Medulla oblongata (tissue), 1 donor: Measurements from ENCODE around the gene HESX1.

ENCODE experiments used
- DNase-seq: peaks from one replicate; pipeline ENCODE4 v3.0.0-alpha.2; 2015; ENCODE audit errors: extremely low spot score

The HESX1 gene

DNA sequence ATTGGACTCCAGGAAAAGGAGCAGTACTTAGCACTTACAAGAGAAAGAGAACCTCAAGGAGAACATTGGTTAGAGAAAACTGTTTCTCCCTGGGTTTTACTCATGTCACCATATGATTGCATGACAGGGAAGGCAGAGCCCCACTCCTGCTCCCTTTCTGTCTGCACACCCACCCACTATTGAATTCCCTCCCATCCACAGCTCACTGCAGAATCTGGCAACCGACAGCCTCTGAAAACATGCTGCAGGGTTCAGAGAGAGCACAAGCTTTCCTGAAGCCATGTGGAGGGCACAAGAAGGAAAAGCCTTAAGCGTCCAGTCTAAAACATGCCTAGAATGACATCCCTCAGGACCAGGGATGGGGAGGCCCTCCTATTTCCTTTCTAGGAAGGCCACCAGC is 31.6 kb downstream of the HESX1 start:
- DNase-seq, result no peak

DNA sequence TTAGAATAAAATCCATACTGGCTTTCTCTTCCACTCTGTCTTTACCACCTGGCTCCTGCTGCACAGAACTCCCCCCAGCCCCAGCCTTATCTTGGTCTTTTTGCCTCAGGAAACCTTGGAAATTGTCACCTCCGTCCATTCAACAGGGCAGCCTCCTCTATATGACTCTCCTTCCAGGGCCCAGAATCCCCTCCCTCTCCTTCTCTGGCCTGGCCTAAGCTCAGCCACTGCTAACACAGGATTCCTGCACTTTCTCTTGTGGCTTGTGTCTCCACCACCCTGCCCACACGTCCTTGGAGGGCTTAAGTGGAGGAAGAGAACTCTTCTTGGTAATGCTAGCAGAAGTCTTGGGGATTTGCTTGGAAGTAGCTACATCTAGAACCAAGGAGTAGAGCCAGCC is 33.1 kb downstream of the HESX1 start:
- no peak for DNase-seq

DNA sequence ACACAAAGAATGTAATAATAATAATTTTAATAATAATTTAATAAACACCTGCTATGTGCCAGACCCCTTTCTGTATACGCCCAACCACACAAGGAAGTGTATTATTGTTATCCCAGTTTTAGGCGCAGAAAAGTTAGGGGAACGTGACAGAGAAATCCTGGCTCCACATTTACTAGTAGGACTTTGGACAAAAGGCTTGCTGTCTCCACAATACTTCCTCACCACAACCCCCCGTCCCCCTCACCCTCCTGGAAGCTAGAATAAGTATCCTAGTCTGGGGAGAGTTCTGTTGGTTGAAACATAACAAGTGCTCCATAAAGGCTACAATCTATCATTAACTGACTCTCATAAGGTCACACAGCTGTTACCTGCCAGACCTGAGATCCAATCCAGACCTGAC is 34.1 kb downstream of the HESX1 start:
- DNase-seq, result no peak

DNA sequence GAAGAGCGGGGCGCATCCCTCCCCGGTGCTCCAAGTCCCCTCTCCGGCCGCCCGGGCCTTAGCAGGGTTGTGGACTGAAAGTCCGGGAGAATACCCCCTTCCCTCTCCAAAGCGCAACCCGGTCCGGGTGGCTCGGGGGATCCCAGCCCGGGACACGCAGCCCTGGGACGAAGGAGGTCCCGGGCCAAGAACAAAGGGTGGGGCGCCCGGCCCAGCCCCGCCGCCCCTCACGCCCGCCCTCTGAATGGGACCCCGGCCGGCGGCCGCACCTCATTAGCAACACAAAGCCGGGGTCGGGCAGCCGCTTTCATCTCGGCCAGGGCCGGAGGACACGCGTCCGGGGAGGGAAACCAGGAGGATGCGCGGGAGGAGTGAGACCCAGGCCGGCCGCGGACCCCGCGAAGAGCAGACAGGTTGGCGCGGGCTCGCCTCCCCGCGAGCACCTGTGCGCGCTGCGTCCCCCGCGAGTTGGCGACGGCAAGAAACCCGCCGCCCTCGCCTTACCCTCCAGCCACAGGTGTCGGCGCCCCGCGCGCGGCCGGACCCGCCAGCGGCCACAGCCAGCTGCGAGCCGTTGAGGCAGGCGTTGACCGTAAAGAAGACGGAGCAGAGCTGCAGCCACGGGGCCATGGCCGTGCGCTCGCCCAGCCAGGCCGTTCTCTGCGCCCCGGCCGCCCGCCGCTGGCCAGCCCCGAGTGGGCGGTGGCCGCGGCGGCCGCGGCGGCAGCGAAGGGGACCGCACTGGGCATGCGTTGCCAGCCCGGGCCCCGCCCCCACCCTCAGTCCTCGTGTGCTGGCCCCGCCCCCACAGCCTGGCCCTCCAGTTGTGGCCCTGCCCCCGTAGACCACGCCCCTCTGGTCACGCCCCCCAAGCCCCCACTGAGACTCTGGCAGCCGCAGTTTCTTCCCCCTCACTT is 34.9 kb downstream of the HESX1 start, which contains the start of gene IL17RD:
Gene IL17RD (minus strand): TSS at position 697 of the 917 bp plus-strand sequence. CDS start 67 bp downstream, at position 630.
- peak; percentile 78 for DNase-seq

DNA sequence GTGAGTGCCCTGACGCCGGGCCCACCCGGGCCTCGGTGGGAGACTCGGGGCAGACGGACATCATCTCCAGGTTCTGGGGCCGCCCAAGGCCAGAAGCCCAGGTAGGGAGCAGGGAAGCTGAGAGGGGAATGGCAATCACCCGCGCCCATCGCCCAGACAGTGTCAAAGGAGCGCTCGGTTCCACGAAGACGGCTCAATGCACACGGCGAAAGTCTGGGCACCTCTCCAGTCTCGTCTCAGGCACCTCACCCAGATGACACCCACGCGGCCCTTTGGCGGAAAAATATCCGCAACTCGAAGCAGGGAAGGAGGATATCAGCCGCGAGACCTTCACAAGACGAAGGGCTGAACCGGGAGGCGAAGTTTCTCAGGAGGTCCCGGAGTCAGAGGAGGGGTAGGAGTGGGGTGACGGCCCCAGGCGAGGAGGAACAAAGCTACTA is 35.5 kb downstream of the HESX1 start:
- DNase-seq, result no peak

DNA sequence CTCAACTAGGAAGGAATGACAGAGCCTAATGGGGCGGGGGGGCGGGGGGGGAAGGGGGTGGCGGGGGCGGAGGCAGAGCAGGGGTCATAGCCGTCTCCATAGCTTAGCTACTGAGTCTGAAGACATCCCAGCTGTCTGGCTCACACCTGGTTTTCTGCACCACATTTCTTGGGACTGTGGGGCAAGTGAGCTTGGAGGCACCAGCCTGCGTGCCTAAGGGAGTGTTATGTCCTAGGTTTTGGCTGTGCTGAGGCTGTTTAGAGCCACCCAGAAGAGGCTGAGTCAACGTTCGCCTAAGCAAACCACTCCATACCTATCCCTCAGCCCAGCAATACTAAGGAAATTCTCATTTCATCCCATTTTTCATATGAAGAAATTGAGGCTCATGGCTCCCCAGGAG is 36.0 kb downstream of the HESX1 start:
- DNase-seq, result no peak

DNA sequence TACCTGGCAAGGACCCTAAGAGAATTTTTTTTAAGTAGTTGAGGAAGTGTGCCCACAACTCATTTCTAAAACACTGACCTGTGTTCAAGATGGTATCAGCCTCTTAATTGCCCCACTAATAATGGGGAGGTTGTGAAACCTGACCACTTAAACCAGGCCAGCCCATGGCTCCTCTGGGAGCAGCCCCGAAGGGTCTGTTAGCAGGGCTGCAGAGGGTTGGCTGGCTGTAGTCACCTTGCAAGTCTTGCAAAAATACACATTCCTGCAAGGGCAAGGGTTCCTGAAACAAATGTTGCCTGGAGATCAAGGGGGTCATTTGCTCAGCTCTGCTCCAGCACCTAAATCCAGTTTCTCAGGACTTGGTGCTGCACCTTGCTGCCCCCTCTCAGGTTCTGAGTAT is 37.9 kb downstream of the HESX1 start:
- DNase-seq, result no peak

DNA sequence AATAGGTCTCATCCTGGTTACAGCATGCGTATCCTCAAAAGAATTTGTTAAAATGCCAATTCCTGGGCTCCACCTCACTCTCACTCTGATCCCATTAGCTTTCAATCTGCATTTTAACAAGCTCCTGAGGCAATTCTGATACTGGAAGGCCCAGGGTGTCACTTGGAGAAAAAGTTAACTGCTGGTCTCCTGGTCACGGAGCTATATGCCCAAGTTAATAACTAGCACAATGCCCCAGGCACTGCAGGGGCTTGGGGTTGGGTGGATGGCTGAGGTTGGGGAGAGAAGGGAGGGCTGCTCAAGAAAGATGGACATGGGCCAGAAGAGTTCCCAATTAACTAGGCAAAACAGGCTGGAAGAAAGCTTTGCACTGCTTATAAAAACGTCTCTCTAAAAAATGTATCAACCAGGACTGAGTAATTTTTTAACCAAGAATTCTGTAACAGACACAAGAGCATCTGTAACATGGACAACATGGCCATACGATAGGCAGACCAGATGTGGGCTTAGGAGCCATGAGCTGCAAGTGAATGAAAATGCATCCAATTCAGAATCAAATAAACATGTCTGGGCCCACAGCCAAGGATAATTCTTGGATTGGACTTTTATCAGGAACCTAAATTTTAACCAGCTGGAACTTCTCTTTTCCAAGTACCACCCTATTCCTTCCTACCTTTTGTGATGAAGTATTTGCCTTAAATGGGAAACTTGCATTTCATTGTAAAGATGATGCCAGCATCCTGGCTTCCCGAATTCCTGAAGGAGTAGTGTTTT is 38.8 kb downstream of the HESX1 start:
- no peak for DNase-seq

DNA sequence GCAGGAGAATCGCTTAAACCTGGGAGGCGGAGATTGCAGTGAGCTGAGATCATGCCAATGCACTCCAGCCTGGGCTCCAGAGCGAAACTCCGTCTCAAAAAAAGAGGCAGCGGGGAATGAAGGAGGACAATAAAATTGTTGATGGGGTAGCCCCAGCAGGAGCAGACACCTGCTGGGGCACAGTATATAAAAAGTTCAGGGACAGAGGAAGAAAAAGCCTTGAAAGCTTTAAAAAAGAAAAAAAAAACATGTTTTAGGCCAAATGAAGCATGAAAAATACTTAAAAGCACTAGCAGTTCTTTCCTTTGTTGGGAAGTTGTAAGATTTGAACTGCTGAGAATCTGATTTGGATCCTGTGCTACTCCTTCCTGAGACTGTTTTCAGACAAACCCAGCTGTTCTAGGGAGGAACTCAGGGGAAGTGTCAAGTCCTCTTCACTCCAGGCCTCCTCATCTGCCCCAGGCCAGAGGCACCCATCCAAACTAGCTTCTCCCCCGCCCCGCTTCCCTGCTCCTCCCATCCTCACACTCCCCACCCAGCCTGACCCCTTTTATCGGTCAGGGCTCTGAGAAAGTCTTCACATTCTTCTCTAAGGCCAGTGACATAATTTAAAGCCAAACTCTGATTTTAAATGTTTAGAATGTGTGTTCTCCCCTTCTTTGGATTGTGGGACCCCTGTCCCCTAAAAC is 39.6 kb downstream of the HESX1 start:
- DNase-seq, result no peak

DNA sequence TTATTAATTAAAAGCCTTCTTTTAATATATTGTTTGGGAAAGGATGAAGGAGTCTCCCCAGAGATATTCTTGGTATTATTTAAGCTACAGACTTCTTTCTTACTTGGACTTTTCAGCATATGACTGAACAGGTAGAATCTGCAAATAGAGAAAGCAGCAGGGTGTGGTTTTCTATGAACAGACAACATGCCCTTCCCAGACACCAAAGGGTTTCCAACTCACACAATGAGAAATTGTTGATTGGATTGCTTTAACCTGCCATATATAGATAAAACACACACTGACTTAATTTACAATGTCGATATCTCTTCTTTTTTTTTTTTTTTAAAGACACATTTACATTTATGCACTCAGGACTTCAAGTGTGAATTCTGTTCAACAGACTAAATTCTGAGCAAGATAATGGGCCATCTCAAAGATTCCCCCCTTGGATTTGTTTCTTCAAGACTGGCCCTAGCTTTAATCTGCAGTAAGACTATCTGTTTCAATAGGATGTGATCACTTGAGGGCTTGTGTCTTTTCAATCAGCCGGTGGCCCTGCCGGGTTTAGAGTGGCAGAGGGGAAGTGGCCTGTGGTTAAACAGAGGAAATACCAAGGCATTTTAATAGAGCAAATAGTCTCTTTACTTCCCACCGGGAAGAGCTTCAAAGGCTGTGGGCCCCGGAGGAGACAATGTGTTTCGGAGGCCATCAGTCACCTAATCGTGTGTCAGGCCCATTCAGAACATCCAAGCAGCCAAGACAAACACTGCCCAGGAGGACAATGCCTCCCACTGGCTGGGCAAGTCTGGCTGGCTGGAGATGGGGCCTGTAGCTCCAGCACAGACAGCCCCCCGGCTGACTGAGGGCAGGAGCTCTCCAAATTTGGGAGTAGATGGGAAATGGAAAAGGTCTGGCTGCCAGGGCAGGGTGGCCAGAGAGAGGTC is 40.7 kb downstream of the HESX1 start:
- DNase-seq, result no peak

DNA sequence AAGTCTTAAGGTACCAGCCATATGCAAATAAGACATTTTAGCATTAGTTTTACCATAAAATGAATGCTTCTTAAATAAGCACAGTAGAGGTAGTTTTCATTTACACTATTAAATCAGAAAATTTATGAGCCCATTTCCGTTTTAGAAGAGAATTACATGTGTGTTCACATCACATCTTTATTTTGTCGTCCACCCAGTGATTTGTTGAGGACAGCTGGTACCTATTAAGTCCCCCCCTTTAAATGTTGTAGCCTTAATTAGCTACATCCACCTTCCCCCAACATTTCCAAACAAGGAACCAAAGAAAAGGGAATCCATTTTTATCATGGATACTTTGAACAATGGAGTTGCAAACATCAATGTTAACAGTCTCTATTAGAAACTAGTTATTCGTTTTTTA is 41.5 kb downstream of the HESX1 start:
- no peak for DNase-seq

DNA sequence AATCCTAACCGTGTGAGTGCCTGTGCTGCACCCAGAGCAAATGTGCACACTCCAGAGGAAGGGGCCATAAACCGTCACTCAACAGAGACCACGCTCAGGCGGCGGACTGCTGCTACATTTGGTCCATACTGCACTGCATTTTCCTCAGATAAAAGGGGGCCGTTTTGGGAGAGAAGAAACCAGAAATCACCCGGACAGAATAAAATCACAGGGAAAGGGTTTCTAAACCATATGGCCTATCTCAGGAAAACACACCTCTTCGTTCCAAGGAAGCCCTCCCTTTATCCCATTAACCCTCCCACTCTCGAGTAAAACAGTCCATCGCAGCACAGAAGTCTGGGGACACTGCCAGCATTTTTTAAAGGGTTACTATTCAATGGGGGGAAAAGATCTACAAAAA is 42.2 kb downstream of the HESX1 start:
- no peak for DNase-seq

DNA sequence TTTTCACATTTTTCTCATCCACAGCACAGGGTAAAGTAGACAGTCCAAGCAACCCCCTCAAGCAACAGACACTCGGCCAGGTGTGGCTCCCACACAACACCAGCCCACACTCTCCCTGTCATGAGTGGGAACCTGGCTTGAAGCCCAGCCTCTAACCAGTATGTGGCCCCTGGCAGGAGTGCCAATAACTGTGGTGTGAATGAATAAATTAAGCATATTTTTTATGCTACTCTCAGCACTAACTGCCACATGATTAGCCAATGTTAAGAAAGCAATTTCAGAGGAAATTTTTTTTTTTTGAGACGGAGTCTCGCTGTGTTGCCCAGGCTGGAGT is 44.5 kb downstream of the HESX1 start:
- DNase-seq, result no peak

DNA sequence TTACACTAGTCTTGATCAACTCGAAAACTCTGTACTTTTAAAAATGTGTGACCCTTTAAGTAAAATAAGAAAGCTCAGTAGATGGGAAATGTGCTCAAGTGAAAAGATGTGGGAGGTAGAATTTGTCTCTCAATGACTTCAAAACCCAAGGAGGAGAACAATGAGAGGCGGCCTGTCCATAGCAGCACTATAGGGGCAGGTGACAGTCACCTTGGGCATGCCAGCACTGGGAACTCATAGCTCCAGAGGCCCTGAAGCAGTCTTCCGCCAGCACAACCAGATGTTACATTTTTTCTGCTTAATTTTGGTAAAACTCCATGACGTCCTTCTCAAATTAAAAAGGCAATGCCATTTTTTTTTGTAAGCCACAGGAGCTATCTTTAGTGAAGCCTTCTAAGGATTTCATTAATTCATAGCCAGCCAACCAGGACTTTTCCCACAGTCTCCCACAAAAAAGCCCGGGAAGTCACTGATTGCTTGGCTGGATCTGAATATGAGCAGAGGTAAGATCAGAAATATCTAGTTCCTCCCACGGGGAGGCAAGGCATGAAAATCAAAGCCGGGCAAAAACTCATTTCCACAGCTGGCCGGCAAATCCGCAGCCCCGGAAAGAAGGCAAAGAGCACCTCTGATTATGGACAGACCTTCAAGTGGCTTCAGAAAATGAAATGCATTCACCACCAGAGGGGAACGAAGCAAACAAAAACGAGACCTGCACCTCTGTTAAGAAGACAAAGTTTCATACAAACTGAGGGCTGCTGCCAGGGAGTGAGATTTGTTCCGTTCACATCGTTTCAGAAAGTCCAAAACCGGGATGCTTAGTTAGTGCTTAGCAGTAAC is 45.1 kb downstream of the HESX1 start:
- DNase-seq, result no peak

DNA sequence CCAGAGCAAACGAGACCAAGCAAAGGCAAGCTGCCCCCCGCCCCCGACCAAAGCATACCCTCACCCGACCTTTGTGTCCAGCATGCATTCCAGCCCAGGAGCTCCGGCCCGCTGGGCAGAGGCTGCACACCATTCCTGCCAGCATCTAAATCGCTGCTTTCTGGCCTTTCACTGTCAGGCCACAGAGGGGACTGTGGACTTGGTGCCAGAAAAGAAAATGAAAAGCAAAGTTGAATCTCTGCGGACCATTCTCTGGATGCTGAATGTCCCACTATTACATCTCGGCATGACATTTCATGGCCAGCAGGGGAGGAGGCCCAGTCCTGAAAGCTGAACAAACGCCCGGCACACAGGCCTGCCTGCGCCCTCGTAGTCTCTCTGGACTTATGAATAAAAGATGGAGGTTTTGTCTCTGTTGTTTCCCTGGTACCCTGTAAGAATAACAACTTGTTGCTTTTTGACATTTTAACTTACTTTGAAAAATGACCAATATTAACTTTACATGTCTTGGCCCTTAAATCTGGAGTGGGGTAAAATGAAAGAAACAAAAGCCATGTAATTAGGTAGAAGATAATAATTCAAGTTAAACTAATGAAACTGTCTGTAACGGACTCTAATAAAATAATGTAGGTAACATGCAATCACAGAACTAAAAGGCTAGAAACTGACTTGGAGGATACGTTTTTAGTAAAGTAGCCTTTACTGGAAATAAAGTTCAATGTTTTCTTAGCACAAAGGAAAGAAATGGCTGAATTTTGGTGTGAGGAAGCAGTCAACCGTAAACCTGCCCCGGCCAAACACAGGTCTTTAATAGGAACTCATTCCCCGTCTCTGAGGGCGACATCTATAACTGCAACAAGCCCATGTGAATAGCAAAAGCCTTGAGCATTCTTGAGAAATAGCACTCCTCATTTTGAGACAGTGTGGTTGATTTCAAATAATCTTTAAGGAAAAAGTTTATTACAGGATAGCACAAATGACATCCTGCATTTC is 47.3 kb downstream of the HESX1 start:
- DNase-seq, result peak; percentile 64

DNA sequence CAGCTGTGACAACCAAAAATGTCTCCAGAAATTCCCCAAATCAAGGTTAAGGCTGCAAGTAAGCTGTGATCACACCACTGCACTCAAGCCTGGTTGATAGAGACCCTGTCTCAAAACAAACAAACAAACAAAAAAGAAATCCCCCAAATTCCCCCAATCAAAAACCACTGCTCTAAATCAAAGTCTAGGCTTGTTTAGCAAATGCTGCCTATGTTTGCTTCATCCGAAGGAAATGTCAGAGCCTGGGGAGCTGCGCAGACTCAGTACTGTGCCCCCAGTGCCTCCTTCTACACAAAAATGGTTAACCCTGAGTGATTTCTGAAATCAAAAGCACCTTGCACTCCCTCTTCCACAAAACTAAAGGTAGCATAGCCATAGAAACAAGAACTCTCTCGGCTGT is 48.0 kb downstream of the HESX1 start:
- peak; percentile 20 for DNase-seq

DNA sequence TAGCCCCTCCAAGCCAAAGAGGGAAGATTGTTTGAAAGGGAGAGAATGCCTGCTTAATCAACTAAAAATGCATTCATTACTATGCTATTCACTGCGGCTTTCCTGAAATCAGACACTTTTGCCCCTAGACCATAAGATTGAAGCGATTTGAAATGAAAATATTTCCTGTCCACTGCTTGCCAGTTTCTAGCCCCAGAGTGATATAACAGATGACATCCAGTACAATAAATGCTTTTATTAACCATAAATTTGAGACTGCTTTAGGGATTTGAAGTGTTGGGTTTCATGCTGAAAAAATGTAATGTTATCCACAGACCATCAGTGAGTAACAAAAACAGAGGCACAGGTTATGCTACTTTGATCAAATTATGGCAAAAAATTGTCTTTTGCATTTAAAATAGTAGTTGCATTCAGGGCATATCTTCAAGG is 48.7 kb downstream of the HESX1 start:
- DNase-seq, result no peak

DNA sequence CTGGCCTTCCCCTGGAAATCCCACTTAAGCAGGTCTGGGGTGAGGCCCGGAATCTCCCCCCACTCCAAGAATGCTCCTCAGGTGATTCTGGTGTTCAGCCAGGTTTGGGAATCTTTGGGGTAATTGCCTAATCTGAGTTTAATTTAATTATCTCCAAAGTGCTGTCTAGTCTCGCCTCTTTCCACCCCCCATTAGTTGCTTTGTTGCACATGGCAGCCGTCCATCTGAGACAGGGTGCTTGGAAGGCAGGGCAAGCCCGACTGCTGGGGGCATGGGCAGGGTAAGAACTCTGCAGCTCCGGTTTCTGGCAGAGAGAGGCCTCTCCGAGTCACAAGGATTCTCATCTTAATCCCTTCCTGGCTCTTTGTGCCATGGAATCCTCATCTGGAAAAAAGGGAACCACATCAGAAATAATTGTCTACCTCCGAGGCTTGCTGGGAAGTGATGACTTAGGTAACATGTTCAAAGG is 49.6 kb downstream of the HESX1 start:
- peak; percentile 33 for DNase-seq
